CD1c-positive myeloid dendritic cell (primary cell): ENCODE measurements around the gene PTPRD.

Experiments
- DNase-seq: peaks from one replicate; pipeline ENCODE4 v3.0.0-alpha.2; 2016; ENCODE audit errors: extremely low spot score

The PTPRD gene

GRCh38 chr9:8831568-8831967 lies 1781.2 kb downstream of the PTPRD start:
- no peak for DNase-seq

GRCh38 chr9:8826281-8826680 lies 1786.5 kb downstream of the PTPRD start:
- no peak for DNase-seq

GRCh38 chr9:8825585-8826147 lies 1787.1 kb downstream of the PTPRD start:
- no peak for DNase-seq

GRCh38 chr9:8823131-8823895 lies 1789.5 kb downstream of the PTPRD start:
- no peak for DNase-seq

GRCh38 chr9:8822667-8823025 lies 1790.2 kb downstream of the PTPRD start:
- no peak for DNase-seq

- DNase-seq = no peak
Measured at GRCh38 chr9:8821910-8822666, 1790.7 kb downstream of the PTPRD start.

GRCh38 chr9:8817335-8817734 lies 1795.5 kb downstream of the PTPRD start:
- DNase-seq = no peak

GRCh38 chr9:8816361-8816760 lies 1796.4 kb downstream of the PTPRD start:
- no peak for DNase-seq

- no peak for DNase-seq
Measured at GRCh38 chr9:8815931-8816330, 1796.9 kb downstream of the PTPRD start.

GRCh38 chr9:8815219-8815618 lies 1797.6 kb downstream of the PTPRD start:
- DNase-seq = no peak

GRCh38 chr9:8812888-8813287 lies 1799.9 kb downstream of the PTPRD start:
- DNase-seq = no peak

GRCh38 chr9:8809741-8810140 lies 1803.1 kb downstream of the PTPRD start:
- DNase-seq = no peak

- no peak for DNase-seq
Measured at GRCh38 chr9:8806150-8806549, 1806.7 kb downstream of the PTPRD start.

GRCh38 chr9:8804613-8805012 lies 1808.2 kb downstream of the PTPRD start:
- DNase-seq = no peak

GRCh38 chr9:8802242-8802641 lies 1810.6 kb downstream of the PTPRD start:
- DNase-seq = no peak

- DNase-seq = no peak
Measured at GRCh38 chr9:8800196-8800595, 1812.6 kb downstream of the PTPRD start.

- DNase-seq = no peak
Measured at GRCh38 chr9:8799615-8800014, 1813.2 kb downstream of the PTPRD start.

GRCh38 chr9:8799206-8799605 lies 1813.6 kb downstream of the PTPRD start:
- no peak for DNase-seq

GRCh38 chr9:8784838-8785237 lies 1828.0 kb downstream of the PTPRD start:
- DNase-seq = no peak

- DNase-seq = no peak
Measured at GRCh38 chr9:8783941-8784340, 1828.9 kb downstream of the PTPRD start.

GRCh38 chr9:8782237-8782636 lies 1830.6 kb downstream of the PTPRD start:
- DNase-seq = no peak

- DNase-seq = no peak
Measured at GRCh38 chr9:8781458-8781857, 1831.3 kb downstream of the PTPRD start.

GRCh38 chr9:8780386-8780785 lies 1832.4 kb downstream of the PTPRD start:
- no peak for DNase-seq
